PC-3 (cell line): ENCODE results near the gene UNC13D. TPM values are rescaled to one million over a fixed set of nuclear protein-coding genes. Genes with fewer than 3 reads are reported as not detected.

Source experiments
- ATAC-seq: fragments of 200-7000 bp; cut with Tn5 transposase; 2 replicates; pipeline ENCODE4 v1.9.1; 2020; ENCODE audit warnings: mild to moderate bottlenecking, moderate library complexity
- BruUV-seq: library from RNA; stranded (reverse); fragments of 400-500 nt; replicated peaks from 2 replicates; lab custom pipeline; 2021; lab: Mats Ljungman, UMichigan
- CTCF ChIA-PET: fragments of 300-600 bp; sonication (Branson Sonifier 250); formaldehyde crosslinking; loops from one replicate; lab custom pipeline; 2022; ENCODE audit warnings: antibody characterized with exemption; lab: Charles Lee
- POLR2A ChIA-PET: fragments of 300-600 bp; sonication (Branson Sonifier 250); formaldehyde crosslinking; loops from one replicate; lab custom pipeline; 2022; ENCODE audit warnings: antibody characterized with exemption; ENCODE audit not compliant: unreplicated experiment; lab: Charles Lee
- DNase-seq: peaks from one replicate; pipeline ENCODE4 v3.0.0-alpha.2; 2015
- H2AFZ ChIP-seq: fragments of 300-600 bp; sonication (generic); 2 replicates; pipeline ENCODE4 v1.6.0; 2016; ENCODE audit warnings: antibody characterized with exemption, low read length
- H3F3A ChIP-seq: fragments of 300-600 bp; sonication (generic); one replicate; pipeline ENCODE4 v1.6.0; 2017; ENCODE audit warnings: antibody characterized with exemption, low read length, control low read depth, mild to moderate bottlenecking; ENCODE audit not compliant: unreplicated experiment
- H3K27ac ChIP-seq: fragments of 300-600 bp; sonication (generic); 2 replicates; pipeline ENCODE4 v1.5.1; 2016; ENCODE audit warnings: mild to moderate bottlenecking, low read length
- H3K27me3 ChIP-seq: fragments of 300-600 bp; sonication (generic); 2 replicates; pipeline ENCODE4 v1.6.1; 2016; ENCODE audit warnings: low read length, mixed read lengths
- H3K36me3 ChIP-seq: fragments of 300-600 bp; sonication (generic); 2 replicates; pipeline ENCODE4 v1.6.1; 2016; ENCODE audit warnings: low read depth, mixed run types, low read length, mixed read lengths
- H3K4me1 ChIP-seq: fragments of 300-600 bp; sonication (generic); 2 replicates; pipeline ENCODE4 v1.5.1; 2016; ENCODE audit warnings: low read length; ENCODE audit not compliant: insufficient read depth
- H3K4me2 ChIP-seq: fragments of 300-600 bp; sonication (generic); 2 replicates; pipeline ENCODE4 v1.6.0; 2016; ENCODE audit warnings: low read length
- H3K4me3 ChIP-seq: fragments of 300-600 bp; sonication (generic); 2 replicates; pipeline ENCODE4 v1.5.1; 2016; ENCODE audit warnings: mild to moderate bottlenecking, low read length, mixed read lengths
- H3K79me2 ChIP-seq: fragments of 300-600 bp; sonication (generic); 2 replicates; pipeline ENCODE4 v1.6.1; 2017; ENCODE audit warnings: low read length, mixed read lengths
- H3K9ac ChIP-seq: fragments of 300-600 bp; sonication (generic); 2 replicates; pipeline ENCODE4 v1.6.0; 2016; ENCODE audit warnings: mild to moderate bottlenecking, low read length
- H3K9me2 ChIP-seq: fragments of 300-600 bp; sonication (generic); replicated peaks from 2 replicates; pipeline ENCODE4 v1.6.1; 2016; ENCODE audit warnings: mixed run types, low read length, mixed read lengths
- H3K9me3 ChIP-seq: fragments of 300-600 bp; sonication (generic); 2 replicates; pipeline ENCODE4 v1.6.1; 2016; ENCODE audit warnings: low read length, mixed read lengths
- H4K20me1 ChIP-seq: fragments of 300-600 bp; sonication (generic); 2 replicates; pipeline ENCODE4 v1.6.1; 2016; ENCODE audit warnings: low read length, mixed read lengths
- EZH2 ChIP-seq: fragments of 300-600 bp; sonication (generic); IDR thresholded peaks from one replicate; pipeline ENCODE4 v1.6.1; 2017; ENCODE audit warnings: antibody characterized with exemption, mild to moderate bottlenecking, low read length; ENCODE audit not compliant: unreplicated experiment
- EZH2phosphoT487 ChIP-seq: fragments of 300-600 bp; sonication (generic); IDR thresholded peaks from 2 replicates; pipeline ENCODE4 v1.6.1; 2018; ENCODE audit warnings: mild to moderate bottlenecking, antibody characterized with exemption, low read length, borderline replicate concordance
- intact Hi-C: fragments of 100-400 bp; cut with micrococcal nuclease; formaldehyde crosslinking; loops from 2 replicates; pipeline ENCODE4 v1.9.0; 2023
- total RNA-seq: library from RNA; depleted of rRNA; stranded (reverse); fragments of >200 nt; gene quantifications from 2 replicates; pipeline ENCODE4 v1.2.3, GENCODE V29; 2014
- TF ChIP-seq, protein P1 (sequence below): fragments of 300-600 bp; sonication (generic); conservative IDR thresholded peaks from 2 replicates; pipeline ENCODE4 v1.5.1; 2017; ENCODE audit warnings: antibody characterized with exemption, low read depth, mild to moderate bottlenecking, low read length

Gene UNC13D
- total RNA-seq, 1 experiment from 2014 or later, result 43.9 TPM

DNA sequence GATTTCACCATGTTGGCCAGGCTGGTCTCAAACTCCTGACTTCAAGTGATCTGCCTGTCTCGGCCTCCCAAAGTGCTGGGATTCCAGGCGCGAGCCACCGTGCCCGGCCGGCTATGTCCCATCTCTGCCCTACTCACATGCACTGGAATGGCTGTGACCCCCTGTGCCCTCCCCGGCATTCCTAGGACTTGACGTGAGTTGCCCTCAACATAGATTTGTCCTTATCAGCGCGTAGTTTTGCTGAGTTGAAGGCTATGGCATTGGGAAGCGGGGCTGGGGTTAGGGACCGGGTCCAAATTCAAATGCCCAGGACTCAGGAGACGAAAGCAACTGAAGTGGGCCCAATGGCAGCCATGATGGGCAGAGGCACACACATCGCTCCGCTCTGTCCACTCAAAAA, 5.8 kb downstream of the UNC13D start:
- TF ChIP-seq EZH2 (no peak), EZH2phosphoT487 (no peak)
- TF ChIP-seq, protein P1, sequence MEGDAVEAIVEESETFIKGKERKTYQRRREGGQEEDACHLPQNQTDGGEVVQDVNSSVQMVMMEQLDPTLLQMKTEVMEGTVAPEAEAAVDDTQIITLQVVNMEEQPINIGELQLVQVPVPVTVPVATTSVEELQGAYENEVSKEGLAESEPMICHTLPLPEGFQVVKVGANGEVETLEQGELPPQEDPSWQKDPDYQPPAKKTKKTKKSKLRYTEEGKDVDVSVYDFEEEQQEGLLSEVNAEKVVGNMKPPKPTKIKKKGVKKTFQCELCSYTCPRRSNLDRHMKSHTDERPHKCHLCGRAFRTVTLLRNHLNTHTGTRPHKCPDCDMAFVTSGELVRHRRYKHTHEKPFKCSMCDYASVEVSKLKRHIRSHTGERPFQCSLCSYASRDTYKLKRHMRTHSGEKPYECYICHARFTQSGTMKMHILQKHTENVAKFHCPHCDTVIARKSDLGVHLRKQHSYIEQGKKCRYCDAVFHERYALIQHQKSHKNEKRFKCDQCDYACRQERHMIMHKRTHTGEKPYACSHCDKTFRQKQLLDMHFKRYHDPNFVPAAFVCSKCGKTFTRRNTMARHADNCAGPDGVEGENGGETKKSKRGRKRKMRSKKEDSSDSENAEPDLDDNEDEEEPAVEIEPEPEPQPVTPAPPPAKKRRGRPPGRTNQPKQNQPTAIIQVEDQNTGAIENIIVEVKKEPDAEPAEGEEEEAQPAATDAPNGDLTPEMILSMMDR, result no peak
- Histone ChIP-seq H3K79me2 (no peaks in the 10 kb centered on the region), H4K20me1 (no peaks in the 10 kb centered on the region), H2AFZ (no peak overlapping the region), H3K27ac (no peak overlapping the region), H3K4me2 (no peak overlapping the region), H3K9me2 (no peaks in the 10 kb centered on the region), H3K27me3 (no peaks in the 10 kb centered on the region), H3K9ac (no peak overlapping the region), H3K4me1 (peaks cover under 1% of the 10 kb centered on the region; the same call in 1 of the 2 replicates), H3K9me3 (no peaks in the 10 kb centered on the region), H3K4me3 (no peak overlapping the region), H3K36me3 (no peaks in the 10 kb centered on the region; the same call in 1 of the 2 replicates), H3F3A (no peaks in the 10 kb centered on the region)
- no TSS peak for BruUV-seq
- ATAC-seq (no peak), DNase-seq (no peak)
- ChIA-PET POLR2A (no interaction called here), CTCF (no interaction called here)
- intact Hi-C loops, result no loop called here

DNA sequence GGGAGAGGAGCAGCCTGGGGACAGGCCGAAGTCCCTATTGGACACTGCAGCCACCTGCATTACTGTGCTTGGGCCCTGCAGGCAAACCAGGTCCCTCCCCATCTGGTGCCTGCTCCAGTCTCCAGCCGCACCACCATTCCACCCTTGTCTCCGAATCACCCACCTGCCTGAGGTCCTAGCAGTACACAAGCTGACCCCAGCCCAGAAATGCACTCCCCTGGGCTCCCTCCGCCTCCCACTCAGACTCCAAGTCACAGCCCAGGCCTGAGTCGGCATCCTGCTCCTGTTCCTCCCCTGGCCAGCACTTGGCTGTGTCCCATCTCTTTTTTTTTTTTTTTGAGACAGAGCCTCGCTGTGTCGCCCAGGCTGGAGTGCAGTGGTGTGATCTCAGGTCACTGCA, 6.3 kb downstream of the UNC13D start:
- ATAC-seq (no peak), DNase-seq (no peak)
- no TSS peak for BruUV-seq
- Histone ChIP-seq H2AFZ (no peak overlapping the region), H3K36me3 (no peaks in the 10 kb centered on the region; the same call in 1 of the 2 replicates), H3K27me3 (no peaks in the 10 kb centered on the region), H3K79me2 (no peaks in the 10 kb centered on the region), H3K9ac (no peak overlapping the region), H3K4me3 (no peak overlapping the region), H4K20me1 (no peaks in the 10 kb centered on the region), H3K9me2 (no peaks in the 10 kb centered on the region), H3K4me1 (no peaks in the 10 kb centered on the region), H3K27ac (no peak overlapping the region), H3F3A (no peaks in the 10 kb centered on the region), H3K9me3 (no peaks in the 10 kb centered on the region), H3K4me2 (no peak overlapping the region)
- ChIA-PET POLR2A (interaction anchor here (0.7 kb wide), 1 partner anchor 519 kb away, joined by 5 read pairs; no protein-coding TSS in a partner anchor), CTCF (no interaction called here)
- TF ChIP-seq, protein P1, result no peak
- no peak for TF ChIP-seq EZH2phosphoT487
- TF ChIP-seq EZH2, result no peak
- intact Hi-C loops, result no loop called here

DNA sequence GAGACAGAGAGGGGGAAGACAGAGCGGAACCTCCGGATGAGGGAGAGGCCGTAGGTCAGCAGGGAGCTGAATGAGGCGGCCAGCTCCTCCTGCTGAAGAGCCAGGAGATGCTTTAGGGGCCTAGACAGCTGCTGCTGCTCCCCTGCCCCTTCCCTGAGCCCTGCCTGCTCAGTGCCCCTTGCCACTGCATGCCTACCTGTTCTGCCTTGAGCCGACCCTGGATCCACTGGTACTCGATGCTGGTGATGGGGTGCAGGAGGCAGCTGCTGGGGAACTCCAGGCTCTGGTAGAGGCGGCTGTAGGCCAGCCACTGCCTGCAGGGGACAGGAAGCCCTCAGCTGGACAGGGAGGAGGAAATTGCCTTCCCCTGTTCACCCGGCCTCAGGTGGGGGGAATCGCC, 7.6 kb downstream of the UNC13D start:
- DNase-seq (no peak), ATAC-seq (no peak)
- H3K9ac ChIP-seq, result no peak overlapping the region
- no peaks in the 10 kb centered on the region; the same call in 1 of the 2 replicates for H3K36me3 ChIP-seq
- BruUV-seq, result no TSS peak
- TF ChIP-seq EZH2 (no peak), EZH2phosphoT487 (no peak)
- TF ChIP-seq, protein P1, result no peak
- no peaks in the 10 kb centered on the region for H3K79me2 ChIP-seq
- no peaks in the 10 kb centered on the region for H4K20me1 ChIP-seq
- H3F3A ChIP-seq, result no peaks in the 10 kb centered on the region
- no peaks in the 10 kb centered on the region for H3K9me3 ChIP-seq
- no peaks in the 10 kb centered on the region for H3K27me3 ChIP-seq
- no peak overlapping the region for H2AFZ ChIP-seq
- ChIA-PET CTCF (interaction anchor here (0.6 kb wide), 1 partner anchor 9 kb away, joined by 3 read pairs; no protein-coding TSS in a partner anchor), POLR2A (interaction anchor here (0.6 kb wide), 1 partner anchor 57 kb away, joined by 5 read pairs; no protein-coding TSS in a partner anchor)
- H3K9me2 ChIP-seq, result no peaks in the 10 kb centered on the region
- intact Hi-C loops, result no loop called here
- H3K4me3 ChIP-seq, result no peak overlapping the region
- no peak overlapping the region for H3K27ac ChIP-seq
- H3K4me1 ChIP-seq, result peaks cover 9% of the 10 kb centered on the region
- no peak overlapping the region for H3K4me2 ChIP-seq
